IMR-90 (cell line): ENCODE measurements around the gene RASSF3. TPM values are rescaled to one million over a fixed set of nuclear protein-coding genes. Genes with fewer than 3 reads are reported as not detected.

Experiments used
- ATAC-seq: fragments of 200-7000 bp; cut with Tn5 transposase; 2 replicates; pipeline ENCODE4 v1.9.1; 2020; ENCODE audit warnings: low read depth, mild to moderate bottlenecking, moderate library complexity
- BruUV-seq: library from RNA; stranded (reverse); fragments of 400-500 nt; replicated peaks from 2 replicates; lab custom pipeline; 2021; lab: Mats Ljungman, UMichigan
- CTCF ChIA-PET: fragments of 300-600 bp; formaldehyde crosslinking; extraction: SDS; loops from one replicate; lab custom pipeline; 2021; ENCODE audit warnings: antibody characterized with exemption; lab: Yijun Ruan, JAX
- POLR2A ChIA-PET: fragments of 300-600 bp; sonication (Branson Sonifier 250); formaldehyde crosslinking; loops from one replicate; lab custom pipeline; 2022; ENCODE audit warnings: antibody characterized with exemption; ENCODE audit not compliant: unreplicated experiment; lab: Charles Lee
- DNase-seq: peaks from one replicate; pipeline ENCODE4 v3.0.0; 2013
- H2AFZ ChIP-seq: replicated peaks from 2 replicates; pipeline ENCODE3; 2013; ENCODE audit warnings: low read length, mild to moderate bottlenecking; ENCODE audit not compliant: poor library complexity
- H2AK5ac ChIP-seq: 2 replicates; pipeline ENCODE4 v1.6.1; 2013; ENCODE audit warnings: low read depth, low read length, inconsistent platforms
- H2AK9ac ChIP-seq: replicated peaks from 2 replicates; pipeline ENCODE3; 2013; ENCODE audit warnings: mild to moderate bottlenecking, low read depth, low read length, moderate library complexity; ENCODE audit not compliant: poor library complexity
- H2BK120ac ChIP-seq: 2 replicates; pipeline ENCODE4 v1.6.1; 2013; ENCODE audit warnings: low read depth, low read length, inconsistent platforms
- H2BK15ac ChIP-seq: 3 replicates; pipeline ENCODE4 v1.6.1; 2013; ENCODE audit warnings: low read depth, low read length, inconsistent platforms
- H2BK20ac ChIP-seq: 2 replicates; pipeline ENCODE4 v1.6.1; 2013; ENCODE audit warnings: low read depth, mild to moderate bottlenecking, inconsistent platforms, low read length, moderate library complexity
- H2BK5ac ChIP-seq: 2 replicates; pipeline ENCODE4 v1.6.1; 2013; ENCODE audit warnings: mild to moderate bottlenecking, low read depth, low read length, inconsistent platforms; ENCODE audit not compliant: poor library complexity, severe bottlenecking
- H3K14ac ChIP-seq: replicated peaks from 2 replicates; pipeline ENCODE4 v1.6.1; 2013; ENCODE audit warnings: low read depth, low read length, inconsistent platforms
- H3K18ac ChIP-seq: 2 replicates; pipeline ENCODE4 v1.6.1; 2013; ENCODE audit warnings: low read depth, low read length, control low read depth
- H3K23ac ChIP-seq: 2 replicates; pipeline ENCODE4 v1.6.1; 2013; ENCODE audit warnings: low read depth, low read length, inconsistent platforms
- H3K27ac ChIP-seq: 2 replicates; pipeline ENCODE4 v1.5.1; 2013; ENCODE audit warnings: mild to moderate bottlenecking, control low read depth, low read length; ENCODE audit not compliant: insufficient read depth
- H3K27me3 ChIP-seq: 2 replicates; pipeline ENCODE4 v1.6.1; 2013; ENCODE audit warnings: low read length; ENCODE audit not compliant: control insufficient read depth, insufficient read depth
- H3K36me3 ChIP-seq: 2 replicates; pipeline ENCODE4 v1.6.1; 2013; ENCODE audit warnings: low read length, mixed read lengths; ENCODE audit not compliant: control insufficient read depth, insufficient read depth
- H3K4ac ChIP-seq: 2 replicates; pipeline ENCODE4 v1.6.1; 2013; ENCODE audit warnings: low read depth, low read length, inconsistent platforms
- H3K4me1 ChIP-seq: 2 replicates; pipeline ENCODE4 v1.6.1; 2013; ENCODE audit warnings: low read length, mixed read lengths; ENCODE audit not compliant: control insufficient read depth, insufficient read depth
- H3K4me2 ChIP-seq: 2 replicates; pipeline ENCODE4 v1.6.1; 2013; ENCODE audit warnings: low read depth, mild to moderate bottlenecking, control low read depth, low read length, moderate library complexity
- H3K4me3 ChIP-seq: 2 replicates; pipeline ENCODE4 v1.5.1; 2013; ENCODE audit warnings: low read depth, mild to moderate bottlenecking, control low read depth, low read length, moderate library complexity; ENCODE audit not compliant: insufficient read depth
- H3K56ac ChIP-seq: 2 replicates; pipeline ENCODE4 v1.6.1; 2013; ENCODE audit warnings: low read length, inconsistent platforms; ENCODE audit not compliant: insufficient read depth; ENCODE audit errors: extremely low read depth
- H3K79me1 ChIP-seq, 2 experiments: 2 replicates each; pipeline ENCODE4 v1.6.1; 2013; ENCODE audit warnings: low read length in 2 of 2, inconsistent platforms in 1 of 2, low read depth in 1 of 2
- H3K9ac ChIP-seq: 2 replicates; pipeline ENCODE4 v1.6.1; 2013; ENCODE audit warnings: low read depth, low read length, control low read depth
- H3K9me1 ChIP-seq: 2 replicates; pipeline ENCODE4 v1.6.1; 2013; ENCODE audit warnings: low read length, inconsistent platforms; ENCODE audit not compliant: insufficient read depth
- H3K9me3 ChIP-seq: 2 replicates; pipeline ENCODE4 v1.6.1; 2013; ENCODE audit warnings: low read length; ENCODE audit not compliant: control insufficient read depth, insufficient read depth
- H4K20me1 ChIP-seq: 2 replicates; pipeline ENCODE4 v1.6.1; 2013; ENCODE audit warnings: low read length, inconsistent platforms; ENCODE audit not compliant: insufficient read depth
- H4K5ac ChIP-seq: 2 replicates; pipeline ENCODE4 v1.6.1; 2013; ENCODE audit warnings: mild to moderate bottlenecking, low read depth, low read length, control low read depth
- H4K8ac ChIP-seq, 2 experiments: 2 replicates each; pipeline ENCODE4 v1.6.1; 2013; ENCODE audit warnings: low read depth in 2 of 2, low read length in 2 of 2, control low read depth in 1 of 2, inconsistent platforms in 1 of 2
- H4K91ac ChIP-seq: 2 replicates; pipeline ENCODE4 v1.6.1; 2013; ENCODE audit warnings: low read depth, low read length, inconsistent platforms; ENCODE audit not compliant: insufficient read depth
- BHLHE40 ChIP-seq: fragments of 150-350 bp; IDR thresholded peaks from 2 replicates; pipeline ENCODE4 v1.6.1; 2016; ENCODE audit warnings: mild to moderate bottlenecking, low read depth, low read length
- CTCF ChIP-seq: conservative IDR thresholded peaks from 2 replicates; pipeline ENCODE4 v1.5.1; 2012; ENCODE audit warnings: mild to moderate bottlenecking, low read depth, low read length, improper control_type of control experiment
- FOS ChIP-seq: fragments of 150-350 bp; IDR thresholded peaks from 2 replicates; pipeline ENCODE4 v1.6.1; 2016; ENCODE audit warnings: low read depth, low read length
- MAZ ChIP-seq: IDR thresholded peaks from 2 replicates; pipeline ENCODE4 v1.6.1; 2012; ENCODE audit warnings: low read depth, mild to moderate bottlenecking, low read length, improper control_type of control experiment, moderate library complexity, borderline replicate concordance
- NFE2L2 ChIP-seq: fragments of 150-350 bp; IDR thresholded peaks from 2 replicates; pipeline ENCODE4 v1.6.1; 2016; ENCODE audit warnings: low read depth, mild to moderate bottlenecking, low read length
- POLR2A ChIP-seq: IDR thresholded peaks from 2 replicates; pipeline ENCODE4 v1.6.1; 2012; ENCODE audit warnings: mild to moderate bottlenecking, low read depth, low read length
- RAD21 ChIP-seq: IDR thresholded peaks from 2 replicates; pipeline ENCODE4 v1.6.1; 2012; ENCODE audit warnings: low read length, improper control_type of control experiment
- RCOR1 ChIP-seq: IDR thresholded peaks from 2 replicates; pipeline ENCODE4 v1.6.1; 2012; ENCODE audit warnings: mild to moderate bottlenecking, low read length, improper control_type of control experiment; ENCODE audit not compliant: insufficient replicate concordance
- USF2 ChIP-seq: fragments of 150-350 bp; IDR thresholded peaks from 2 replicates; pipeline ENCODE4 v1.6.1; 2017; ENCODE audit warnings: mild to moderate bottlenecking, antibody characterized with exemption, low read length, low read depth
- WGBS, 2 experiments: methylation state at CpG; one replicate each; pipeline versions ENCODE4 v1.1.5 to v1.1.7; 2013; ENCODE audit warnings: missing lambda C conversion rate in 2 of 2; ENCODE audit not compliant: insufficient read length in 1 of 2; ENCODE audit errors: extremely low coverage in 2 of 2; 5-methylcytosine and 5-hydroxymethylcytosine counted together
- dilution Hi-C: fragments of 300-500 bp; cut with HindIII; formaldehyde crosslinking; loops from one replicate; pipeline ENCODE4 v1.14.3; 2018; ENCODE audit warnings: low sequenced_read_pairs; ENCODE audit not compliant: unreplicated experiment
- in situ Hi-C: fragments of 300-500 bp; cut with MboI; formaldehyde crosslinking; loops from 3 replicates; pipeline ENCODE4 v1.14.3; 2019; ENCODE audit warnings: low sequenced_read_pairs, inconsistent platforms, mixed read lengths
- intact Hi-C: fragments of 100-400 bp; cut with micrococcal nuclease; formaldehyde crosslinking; loops from 2 replicates; pipeline ENCODE4 v1.10.0; 2022
- polyA plus RNA-seq, 3 experiments: library from polyadenylated mRNA; depleted of rRNA; stranded (reverse); fragments of >200 nt; gene quantifications; 2 replicates each; pipeline ENCODE4 v1.2.3, GENCODE V29; 2012; ENCODE audit warnings: low replicate concordance in 1 of 3
- total RNA-seq: library from RNA; depleted of rRNA; stranded (reverse); fragments of >200 nt; gene quantifications from 2 replicates; pipeline ENCODE4 v1.2.3, GENCODE V29; 2012

Gene RASSF3
- total and polyA plus RNA-seq, 2 of the 4 experiments (the other 2 are of a cell fraction) = 18.7 to 39.3 TPM

- Histone ChIP-seq H4K5ac (no peak overlapping the region), H3K9me3 (no peaks in the 10 kb centered on the region), H3K9me1 (peaks cover 2% of the 10 kb centered on the region), H3K18ac (no peak overlapping the region), H3K36me3 (peaks cover 27% of the 10 kb centered on the region), H2AK9ac (no peak overlapping the region), H3K14ac (no peak overlapping the region), H3K79me1 (peaks cover 0 to 14% of the 10 kb centered on the region in 2 experiments; a peak in 2 of 4 replicates), H3K9ac (no peak overlapping the region), H3K27me3 (no peaks in the 10 kb centered on the region), H4K8ac (no peak overlapping the region), H4K91ac (no peak overlapping the region), H4K20me1 (no peaks in the 10 kb centered on the region), H2BK120ac (no peak overlapping the region), H2AK5ac (0 out of 2 replicates have a peak overlapping the region, but pooled peaks have one; percentile 21), H3K56ac (no peak overlapping the region), H3K4ac (no peak overlapping the region), H3K4me1 (peaks cover 4% of the 10 kb centered on the region; the same call in 1 of the 2 replicates), H2BK15ac (no peak overlapping the region), H3K4me2 (no peak overlapping the region), H3K27ac (no peak overlapping the region), H3K23ac (no peak overlapping the region), H3K4me3 (no peak overlapping the region), H2BK5ac (no peak overlapping the region), H2AFZ (no peak overlapping the region), H2BK20ac (no peak overlapping the region)
- ChIA-PET POLR2A (no interaction called here), CTCF (no interaction called here)
- dilution Hi-C loops = no loop called here
- TF ChIP-seq MAZ = no peak
- TF ChIP-seq USF2 = no peak
- TF ChIP-seq POLR2A = no peak
- TF ChIP-seq NFE2L2 = no peak
- no peak for TF ChIP-seq RAD21
- no peak for TF ChIP-seq CTCF
- TF ChIP-seq BHLHE40 = no peak
- TF ChIP-seq FOS = no peak
- TF ChIP-seq RCOR1 = no peak
- WGBS, 2 experiments = no CpG with 5 or more reads among the region's 2 CpGs
- DNase-seq (no peak), ATAC-seq (no peak)
- intact Hi-C loops = no loop called here
- in situ Hi-C loops = no loop called here
- BruUV-seq = no TSS peak
Observed at GRCh38 chr12:64745980-64746379, 135.7 kb downstream of the RASSF3 start.
